Ramos (cell line): ENCODE data around the gene GASK1A.
"Not testable (repeated sequence)": the region's sequence is repeated elsewhere in the genome, so short reads cannot be mapped to it uniquely, and the experiment has no call there.

Source experiments
- in situ Hi-C: fragments of 300-500 bp; cut with MboI; formaldehyde crosslinking; loops from one replicate; pipeline ENCODE4 v1.14.3; 2022; ENCODE audit warnings: low sequenced_read_pairs; ENCODE audit not compliant: unreplicated experiment

Gene GASK1A

DNA sequence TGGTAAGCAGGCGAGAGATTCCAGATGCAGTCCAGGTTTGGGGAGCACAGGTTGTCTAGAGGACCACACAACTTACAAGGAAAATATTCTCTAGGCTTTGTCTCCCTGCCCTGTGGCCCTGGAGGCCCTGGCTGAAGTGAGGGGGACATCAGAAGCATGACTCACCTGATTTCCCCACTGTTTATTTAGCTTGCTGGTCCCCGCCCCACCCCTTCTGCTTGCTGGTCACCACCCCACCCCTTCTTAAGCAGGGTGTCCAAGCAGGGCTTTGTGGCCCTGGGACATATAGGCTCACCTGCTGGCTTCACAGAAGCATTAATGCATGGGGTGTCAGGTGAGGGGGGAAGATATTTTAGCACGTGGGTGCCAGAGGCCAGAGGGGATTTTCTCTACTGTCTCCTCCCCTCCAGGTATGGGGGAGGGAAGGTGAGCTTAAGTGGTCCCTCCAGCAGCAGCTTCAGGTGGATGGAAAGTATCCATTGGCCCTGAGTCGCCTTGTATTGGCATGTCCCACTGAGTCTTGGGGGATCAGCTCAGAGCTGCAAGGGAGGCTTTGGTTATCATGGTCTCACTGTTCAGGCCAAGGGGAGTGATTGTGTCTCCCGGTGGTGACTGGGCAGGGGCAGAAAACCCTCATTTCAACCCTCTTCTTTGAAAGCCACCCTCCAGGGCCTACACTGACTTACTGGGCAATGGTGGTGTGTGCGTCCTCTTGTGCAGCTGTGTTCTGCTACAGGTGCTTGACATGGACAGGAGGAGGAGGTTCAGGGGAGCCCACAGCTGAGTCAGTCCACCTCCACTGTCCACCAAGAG lies 49.8 kb downstream of the GASK1A start:
- in situ Hi-C loops = no loop called here

DNA sequence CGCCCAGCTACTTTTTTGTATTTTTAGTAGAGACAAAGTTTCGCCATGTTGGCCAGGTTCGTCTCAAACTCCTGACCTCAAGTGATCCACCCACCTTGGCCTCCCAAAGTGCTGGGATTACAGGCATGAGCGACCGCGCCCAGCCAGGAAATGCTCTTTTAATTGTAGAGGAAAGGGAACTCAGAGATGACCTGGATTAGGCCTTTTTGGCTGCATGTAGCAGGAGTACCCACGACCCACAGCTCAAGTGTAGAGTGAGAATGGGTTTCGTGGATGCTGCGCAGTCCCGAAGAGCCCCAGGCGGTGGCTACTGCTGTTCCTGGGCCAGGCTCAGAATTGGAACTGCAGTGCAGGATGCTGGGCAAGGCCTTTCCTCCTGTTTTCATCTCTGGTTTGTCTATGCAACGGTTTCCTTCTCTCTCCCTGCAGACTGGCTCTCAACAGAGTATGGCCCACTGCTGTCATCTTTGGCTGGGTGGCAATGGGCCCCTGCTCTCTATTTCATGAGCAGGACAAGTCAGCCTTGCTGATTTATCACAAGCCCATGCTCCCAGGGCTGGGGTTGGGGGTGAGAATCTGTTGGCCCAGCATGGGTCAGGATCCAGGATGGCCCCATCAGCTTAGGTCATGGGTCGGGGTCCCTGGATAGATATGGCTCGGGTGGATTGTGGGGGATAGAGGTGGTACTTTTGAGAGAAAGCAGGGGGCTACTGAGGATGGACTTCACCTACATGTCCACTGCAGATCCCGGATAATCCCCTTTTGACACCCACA lies 51.2 kb downstream of the GASK1A start:
- in situ Hi-C loops = no loop called here

DNA sequence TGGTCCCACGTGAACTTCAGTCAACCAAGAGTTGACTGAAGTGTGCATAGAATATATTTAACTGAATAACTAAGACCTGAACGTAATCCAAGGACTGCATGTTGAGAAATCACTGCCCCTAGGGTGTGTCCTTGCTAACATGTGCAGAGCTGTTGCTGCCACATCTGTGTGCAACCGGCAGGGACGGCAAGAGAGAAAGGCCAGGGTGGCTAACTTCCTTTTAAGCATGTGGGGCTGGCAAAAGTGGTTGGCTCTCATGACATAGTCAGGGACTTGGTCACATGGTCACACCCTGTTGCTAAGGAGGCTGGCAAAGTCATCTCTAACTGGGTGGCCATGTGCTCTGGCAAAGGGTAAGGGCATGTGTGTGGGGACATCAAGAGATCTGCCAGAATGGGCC lies 52.4 kb downstream of the GASK1A start:
- in situ Hi-C loops = no loop called here

DNA sequence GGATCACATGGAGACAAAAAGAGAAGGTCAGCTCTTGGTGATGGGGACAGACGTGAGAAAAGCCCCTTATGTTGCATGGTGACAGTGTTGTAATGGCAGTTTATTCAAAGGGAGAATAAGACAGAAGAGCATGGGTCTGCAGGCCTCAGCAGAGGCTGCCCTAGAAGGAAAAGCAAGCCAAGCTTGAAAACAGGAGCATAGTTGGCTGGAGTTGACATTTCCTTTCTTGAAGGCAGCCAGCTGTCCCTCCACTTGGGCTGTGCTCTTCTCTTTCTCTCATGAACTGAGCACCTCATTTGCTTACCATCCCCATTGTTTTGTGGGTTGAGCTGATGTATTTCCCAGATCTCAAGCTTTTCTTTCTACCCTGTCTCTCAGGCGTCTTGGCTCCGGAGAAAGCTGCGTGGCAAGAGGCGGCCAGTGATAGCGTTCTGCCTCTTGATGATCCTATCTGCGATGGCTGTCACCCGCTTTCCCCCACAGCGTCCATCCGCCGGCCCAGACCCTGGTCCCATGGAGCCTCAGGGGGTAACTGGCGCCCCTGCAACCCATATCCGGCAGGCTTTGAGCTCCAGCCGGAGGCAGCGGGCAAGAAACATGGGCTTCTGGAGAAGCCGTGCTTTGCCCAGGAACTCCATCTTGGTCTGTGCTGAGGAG lies 52.9 kb downstream of the GASK1A start:
- in situ Hi-C loops = no loop called here

- in situ Hi-C loops = no loop called here
Measured at GRCh38 chr3:43032646-43033628, 53.8 kb downstream of the GASK1A start.

DNA sequence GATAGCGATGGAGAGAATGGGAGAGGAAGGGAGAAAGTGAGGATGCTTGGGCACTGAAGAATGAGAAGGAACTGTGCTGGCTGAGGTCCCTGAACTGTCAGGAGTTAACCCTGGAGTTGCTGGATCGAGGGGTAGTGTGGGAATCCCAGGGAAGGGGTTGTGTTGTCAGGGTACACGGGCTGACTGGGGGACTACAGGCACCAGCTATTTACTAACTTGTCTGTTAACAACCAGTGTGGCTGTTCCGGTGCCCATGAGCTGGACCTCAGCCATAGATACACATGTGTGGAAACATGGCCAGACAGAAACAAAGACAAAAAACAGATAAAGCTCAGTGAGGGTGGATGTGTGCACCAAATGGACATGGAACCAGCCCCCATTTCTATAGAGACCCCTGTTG lies 55.1 kb downstream of the GASK1A start:
- in situ Hi-C loops = no loop called here

- in situ Hi-C loops = no loop called here
Measured at GRCh38 chr3:43034911-43035310, 55.8 kb downstream of the GASK1A start.

DNA sequence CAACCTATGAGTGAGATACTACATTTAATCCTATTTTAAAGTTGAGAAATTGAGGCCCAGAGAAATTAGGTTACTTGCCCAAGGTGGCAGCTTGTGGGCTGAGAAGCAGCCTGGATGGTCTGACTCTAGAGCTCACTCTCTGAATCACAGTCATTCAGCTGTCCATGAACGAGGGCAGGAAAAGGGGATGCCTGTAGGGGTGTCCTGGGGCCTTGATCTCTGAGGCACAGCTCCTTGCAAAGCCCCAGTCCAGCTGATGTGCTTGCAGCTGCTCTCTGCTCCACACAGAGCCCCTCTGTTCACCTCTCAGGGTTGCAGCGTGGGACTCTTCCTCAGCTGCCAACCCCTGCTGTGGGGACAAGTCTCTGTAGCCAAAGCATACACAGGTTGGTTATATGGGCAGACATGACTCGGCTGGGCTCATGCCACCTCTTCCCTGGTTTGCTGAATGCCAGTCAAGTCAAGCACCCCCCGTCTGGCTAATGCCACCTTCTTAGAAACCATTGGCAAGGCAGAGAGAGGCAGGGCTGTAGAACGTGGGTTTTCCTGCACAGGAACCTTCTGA lies 56.8 kb downstream of the GASK1A start:
- in situ Hi-C loops = no loop called here

- in situ Hi-C loops = no loop called here
Measured at GRCh38 chr3:43036621-43037423, 57.7 kb downstream of the GASK1A start.

GRCh38 chr3:43038010-43038409 lies 58.9 kb downstream of the GASK1A start:
- in situ Hi-C loops = no loop called here

GRCh38 chr3:43041517-43041916 lies 62.4 kb downstream of the GASK1A start:
- in situ Hi-C loops = no loop called here

GRCh38 chr3:43043071-43043766 lies 64.1 kb downstream of the GASK1A start:
- in situ Hi-C loops = no loop called here

DNA sequence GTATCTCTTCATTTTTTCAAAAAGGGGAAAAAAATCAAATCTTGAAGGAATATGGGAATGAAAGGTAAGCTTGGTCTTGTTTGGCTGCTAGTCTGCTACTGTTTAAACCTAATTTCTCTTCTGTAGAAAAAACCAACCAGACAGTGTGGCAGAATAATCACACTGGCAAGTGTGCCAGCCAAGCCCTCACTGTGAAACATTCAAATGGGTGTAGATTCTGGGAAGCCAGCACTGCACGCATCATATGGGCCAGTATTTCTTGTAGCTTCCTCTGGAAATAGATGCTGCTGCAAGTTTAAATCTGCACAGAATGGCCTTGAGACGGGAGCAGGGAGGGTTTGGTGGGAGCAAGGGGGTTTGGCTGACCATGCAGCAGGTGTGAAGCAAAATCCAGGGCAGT lies 64.7 kb downstream of the GASK1A start:
- in situ Hi-C loops = no loop called here

GRCh38 chr3:43045079-43045478 lies 66.0 kb downstream of the GASK1A start:
- in situ Hi-C loops = not testable (repeated sequence)

GRCh38 chr3:43046583-43046982 lies 67.5 kb downstream of the GASK1A start:
- in situ Hi-C loops = no loop called here

DNA sequence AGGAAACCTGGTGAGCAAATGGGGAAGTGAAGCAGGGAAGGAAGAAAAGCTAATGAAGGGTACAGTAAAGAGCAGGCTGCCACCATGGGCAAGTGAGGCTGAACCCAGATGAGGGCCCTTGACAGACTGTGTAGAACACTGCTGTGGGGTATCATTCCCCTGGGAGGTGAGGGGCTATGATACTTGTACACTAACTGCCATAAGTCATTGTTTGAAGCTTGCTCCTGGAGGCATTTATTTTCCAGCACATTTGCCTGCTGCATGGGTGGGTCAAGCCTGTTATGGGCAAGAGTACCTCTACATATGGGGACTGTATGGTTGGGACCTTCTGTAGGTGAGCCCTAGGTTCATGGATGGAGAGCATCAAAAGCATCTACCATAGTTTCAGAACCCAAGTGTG lies 69.4 kb downstream of the GASK1A start:
- in situ Hi-C loops = no loop called here

DNA sequence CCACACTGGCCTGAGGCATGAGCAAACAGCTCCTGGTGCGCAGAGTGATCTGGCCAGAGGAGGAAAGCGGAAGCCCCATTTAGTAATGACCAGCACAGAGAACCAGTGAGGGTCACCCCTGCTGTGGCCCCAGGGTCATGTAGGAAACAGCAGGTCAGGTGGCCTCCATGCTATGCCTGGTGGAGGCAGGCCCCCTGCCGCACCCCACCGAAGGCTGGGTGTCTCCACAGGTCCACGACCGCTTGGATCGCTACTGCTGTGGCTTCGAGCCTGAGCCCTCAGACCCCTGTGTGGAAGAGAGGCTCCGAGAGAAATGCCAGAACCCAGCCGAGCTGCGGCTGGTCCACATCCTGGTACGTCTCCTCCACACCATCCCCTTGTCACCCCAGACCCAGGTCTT lies 74.2 kb downstream of the GASK1A start:
- in situ Hi-C loops = no loop called here

DNA sequence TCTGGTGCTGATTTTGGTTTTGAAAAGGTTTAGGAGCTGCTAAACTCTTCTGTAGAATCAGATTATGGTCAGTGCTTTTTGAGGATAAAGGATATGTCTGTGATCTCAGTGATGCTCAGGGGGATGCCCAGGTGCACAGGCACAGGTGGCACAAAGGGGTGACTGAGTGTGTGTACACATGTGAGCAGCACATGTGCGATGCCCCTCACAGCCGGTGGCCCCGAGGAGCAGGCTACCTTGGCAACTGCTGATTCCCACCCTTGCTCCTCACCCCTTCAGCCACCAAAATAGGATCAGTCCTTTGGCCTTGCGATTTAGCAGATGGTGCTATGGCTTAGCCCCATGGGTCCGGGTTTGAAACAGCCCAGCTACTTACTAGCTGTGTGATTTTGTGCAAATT lies 75.6 kb downstream of the GASK1A start:
- in situ Hi-C loops = no loop called here
